WTC11 (cell line): Measurements from ENCODE around the gene MGRN1.

Experiments
- CREB1 ChIP-seq: sonication (generic); formaldehyde crosslinking; IDR thresholded peaks from 2 replicates; pipeline ENCODE4 v1.8.0; 2023; ENCODE audit warnings: mild to moderate bottlenecking, missing genetic modification reagents
- ELF4 ChIP-seq: sonication (generic); formaldehyde crosslinking; IDR thresholded peaks from 2 replicates; pipeline ENCODE4 v1.8.1; 2022; ENCODE audit warnings: low read depth, mild to moderate bottlenecking, moderate library complexity, missing genetic modification reagents
- ETV6 ChIP-seq: sonication (generic); formaldehyde crosslinking; IDR thresholded peaks from 2 replicates; pipeline ENCODE4 v1.8.1; 2022; ENCODE audit warnings: mild to moderate bottlenecking, missing genetic modification reagents
- FOXJ3 ChIP-seq: sonication (generic); formaldehyde crosslinking; IDR thresholded peaks from 2 replicates; pipeline ENCODE4 v1.9.0; 2021; ENCODE audit warnings: missing genetic modification reagents, mild to moderate bottlenecking, borderline replicate concordance
- GABPB1 ChIP-seq: sonication (generic); formaldehyde crosslinking; IDR thresholded peaks from 2 replicates; pipeline ENCODE4 v1.8.1; 2023; ENCODE audit warnings: mild to moderate bottlenecking, missing genetic modification reagents
- NR2C2 ChIP-seq: sonication (generic); formaldehyde crosslinking; IDR thresholded peaks from 2 replicates; pipeline ENCODE4 v1.8.0; 2022; ENCODE audit warnings: mild to moderate bottlenecking, missing genetic modification reagents
- PRRX2 ChIP-seq: fragments of 250-450 bp; sonication (Bioruptor Pico); IDR thresholded peaks from 2 replicates; pipeline ENCODE4 v1.8.0; 2021; ENCODE audit warnings: mild to moderate bottlenecking
- RELA ChIP-seq: sonication (generic); formaldehyde crosslinking; IDR thresholded peaks from 2 replicates; pipeline ENCODE4 v1.8.1; 2022; ENCODE audit warnings: missing genetic modification reagents, mild to moderate bottlenecking, borderline replicate concordance
- RORB ChIP-seq: fragments of 250-450 bp; sonication (Bioruptor Pico); IDR thresholded peaks from 2 replicates; pipeline ENCODE4 v1.9.0; 2021; ENCODE audit warnings: mild to moderate bottlenecking
- ZNF263 ChIP-seq: sonication (generic); formaldehyde crosslinking; IDR thresholded peaks from 2 replicates; pipeline ENCODE4 v1.8.1; 2022; ENCODE audit warnings: low read depth, mild to moderate bottlenecking, moderate library complexity, missing genetic modification reagents
- ZNF671 ChIP-seq: fragments of 250-450 bp; sonication (Bioruptor Pico); IDR thresholded peaks from 2 replicates; pipeline ENCODE4 v1.8.0; 2021; ENCODE audit warnings: mild to moderate bottlenecking
- TF ChIP-seq, protein P1 (sequence below): fragments of 200-600 bp; IDR thresholded peaks from 2 replicates; pipeline ENCODE4 v1.8.0; 2022; ENCODE audit warnings: antibody characterized with exemption
- TF ChIP-seq, protein P2 (sequence below): sonication (generic); formaldehyde crosslinking; IDR thresholded peaks from 2 replicates; pipeline ENCODE4 v1.8.1; 2023; ENCODE audit warnings: mild to moderate bottlenecking, missing genetic modification reagents
- TF ChIP-seq, protein P3 (sequence below): sonication (generic); formaldehyde crosslinking; IDR thresholded peaks from 2 replicates; pipeline ENCODE4 v1.8.1; 2022; ENCODE audit warnings: low read depth, mild to moderate bottlenecking, moderate library complexity, missing genetic modification reagents, borderline replicate concordance

DNA sequence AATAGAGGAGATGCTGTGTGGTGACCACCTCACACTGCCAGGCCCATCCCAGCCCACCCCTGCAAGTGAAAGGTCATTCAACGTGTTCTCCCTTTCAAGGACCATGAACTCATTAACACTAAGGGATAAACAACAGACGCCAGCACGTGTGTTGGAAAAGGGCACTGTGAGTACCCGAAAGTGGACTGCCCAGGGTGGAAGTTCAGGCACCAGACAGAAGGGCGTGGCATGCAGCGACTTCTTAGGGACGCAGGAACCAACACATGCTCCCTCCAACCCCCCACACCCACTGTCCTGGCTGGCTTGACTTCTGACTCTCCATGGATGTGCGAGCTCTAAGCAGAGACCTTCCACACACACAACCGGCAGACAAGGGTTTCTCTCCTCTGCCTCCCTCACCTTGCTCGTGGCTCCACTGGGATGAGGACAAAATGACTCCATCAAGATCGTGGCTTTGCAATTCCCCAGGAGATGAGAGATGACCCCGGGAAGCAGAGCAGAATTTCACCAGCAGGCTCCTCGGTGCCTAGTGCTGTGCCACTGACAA lies 20.9 kb upstream of the MGRN1 start:
- TF ChIP-seq ETV6 (CRISPR knock-in tag) (no peak), ELF4 (CRISPR knock-in tag) (no peak), NR2C2 (CRISPR knock-in tag) (no peak), PRRX2 (no peak), FOXJ3 (CRISPR knock-in tag) (no peak), ZNF671 (CRISPR knock-in tag) (no peak), CREB1 (CRISPR knock-in tag) (no peak), RORB (CRISPR knock-in tag) (no peak), GABPB1 (CRISPR knock-in tag) (no peak), ZNF263 (no peak), RELA (CRISPR knock-in tag) (no peak)
- TF ChIP-seq, protein P1, sequence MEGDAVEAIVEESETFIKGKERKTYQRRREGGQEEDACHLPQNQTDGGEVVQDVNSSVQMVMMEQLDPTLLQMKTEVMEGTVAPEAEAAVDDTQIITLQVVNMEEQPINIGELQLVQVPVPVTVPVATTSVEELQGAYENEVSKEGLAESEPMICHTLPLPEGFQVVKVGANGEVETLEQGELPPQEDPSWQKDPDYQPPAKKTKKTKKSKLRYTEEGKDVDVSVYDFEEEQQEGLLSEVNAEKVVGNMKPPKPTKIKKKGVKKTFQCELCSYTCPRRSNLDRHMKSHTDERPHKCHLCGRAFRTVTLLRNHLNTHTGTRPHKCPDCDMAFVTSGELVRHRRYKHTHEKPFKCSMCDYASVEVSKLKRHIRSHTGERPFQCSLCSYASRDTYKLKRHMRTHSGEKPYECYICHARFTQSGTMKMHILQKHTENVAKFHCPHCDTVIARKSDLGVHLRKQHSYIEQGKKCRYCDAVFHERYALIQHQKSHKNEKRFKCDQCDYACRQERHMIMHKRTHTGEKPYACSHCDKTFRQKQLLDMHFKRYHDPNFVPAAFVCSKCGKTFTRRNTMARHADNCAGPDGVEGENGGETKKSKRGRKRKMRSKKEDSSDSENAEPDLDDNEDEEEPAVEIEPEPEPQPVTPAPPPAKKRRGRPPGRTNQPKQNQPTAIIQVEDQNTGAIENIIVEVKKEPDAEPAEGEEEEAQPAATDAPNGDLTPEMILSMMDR: no peak
- TF ChIP-seq, protein P2, sequence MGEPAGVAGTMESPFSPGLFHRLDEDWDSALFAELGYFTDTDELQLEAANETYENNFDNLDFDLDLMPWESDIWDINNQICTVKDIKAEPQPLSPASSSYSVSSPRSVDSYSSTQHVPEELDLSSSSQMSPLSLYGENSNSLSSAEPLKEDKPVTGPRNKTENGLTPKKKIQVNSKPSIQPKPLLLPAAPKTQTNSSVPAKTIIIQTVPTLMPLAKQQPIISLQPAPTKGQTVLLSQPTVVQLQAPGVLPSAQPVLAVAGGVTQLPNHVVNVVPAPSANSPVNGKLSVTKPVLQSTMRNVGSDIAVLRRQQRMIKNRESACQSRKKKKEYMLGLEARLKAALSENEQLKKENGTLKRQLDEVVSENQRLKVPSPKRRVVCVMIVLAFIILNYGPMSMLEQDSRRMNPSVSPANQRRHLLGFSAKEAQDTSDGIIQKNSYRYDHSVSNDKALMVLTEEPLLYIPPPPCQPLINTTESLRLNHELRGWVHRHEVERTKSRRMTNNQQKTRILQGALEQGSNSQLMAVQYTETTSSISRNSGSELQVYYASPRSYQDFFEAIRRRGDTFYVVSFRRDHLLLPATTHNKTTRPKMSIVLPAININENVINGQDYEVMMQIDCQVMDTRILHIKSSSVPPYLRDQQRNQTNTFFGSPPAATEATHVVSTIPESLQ (CRISPR knock-in tag): no peak
- TF ChIP-seq, protein P3, sequence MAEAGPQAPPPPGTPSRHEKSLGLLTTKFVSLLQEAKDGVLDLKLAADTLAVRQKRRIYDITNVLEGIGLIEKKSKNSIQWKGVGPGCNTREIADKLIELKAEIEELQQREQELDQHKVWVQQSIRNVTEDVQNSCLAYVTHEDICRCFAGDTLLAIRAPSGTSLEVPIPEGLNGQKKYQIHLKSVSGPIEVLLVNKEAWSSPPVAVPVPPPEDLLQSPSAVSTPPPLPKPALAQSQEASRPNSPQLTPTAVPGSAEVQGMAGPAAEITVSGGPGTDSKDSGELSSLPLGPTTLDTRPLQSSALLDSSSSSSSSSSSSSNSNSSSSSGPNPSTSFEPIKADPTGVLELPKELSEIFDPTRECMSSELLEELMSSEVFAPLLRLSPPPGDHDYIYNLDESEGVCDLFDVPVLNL: no peak
